Measurements from ENCODE around the gene TREML4.

TREML4 gene

DNA sequence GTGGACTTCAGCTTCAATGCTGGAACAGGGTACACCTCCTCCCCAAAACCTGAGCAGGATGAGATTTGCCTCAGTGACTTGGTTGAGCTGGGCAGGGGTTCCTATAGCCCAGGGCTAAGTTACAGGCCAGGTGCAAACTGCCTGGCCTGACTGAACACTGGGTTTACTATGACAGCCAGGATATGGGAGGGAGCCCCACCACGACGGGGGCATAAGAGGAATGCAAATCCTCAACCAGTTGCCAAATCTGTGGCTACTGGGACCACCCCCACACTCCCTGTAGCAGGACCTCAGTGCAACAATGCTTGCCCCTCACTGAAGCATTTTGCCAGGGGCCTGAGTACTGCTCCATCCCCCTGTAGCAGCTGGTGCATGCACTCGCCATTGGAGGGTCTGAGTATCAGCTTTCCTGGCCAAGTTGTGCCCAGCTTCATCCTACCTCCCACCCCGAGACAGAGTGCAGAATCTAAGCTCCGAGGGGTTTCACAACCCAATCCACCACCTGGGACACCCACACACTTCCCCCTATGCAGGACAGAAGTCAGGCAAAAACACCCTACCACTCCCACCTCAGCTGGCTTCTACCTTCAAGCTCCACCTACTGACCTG is 27.6 kb downstream of the TREML4 start:
- DNase-seq (ENCODE audit: low read depth) = no peak

DNA sequence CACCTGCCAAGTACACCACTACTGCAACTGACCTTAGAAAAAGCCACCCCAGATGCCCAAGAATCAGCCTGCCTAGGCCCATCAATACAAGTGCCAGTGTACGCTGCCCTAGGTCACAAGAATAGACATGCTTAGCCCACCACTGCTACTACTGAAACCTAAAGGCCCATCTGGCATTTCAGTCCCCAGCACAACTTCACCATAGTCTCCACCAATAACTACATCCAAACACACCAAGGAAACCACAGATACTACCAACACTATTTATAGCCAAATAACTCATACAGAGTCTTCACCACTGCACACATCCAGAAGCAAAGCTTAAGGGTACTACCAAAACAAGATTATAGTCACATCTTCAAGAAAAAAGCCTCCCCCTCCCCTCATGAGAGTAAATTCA is 28.2 kb downstream of the TREML4 start:
- DNase-seq (ENCODE audit: low read depth) = no peak

DNA sequence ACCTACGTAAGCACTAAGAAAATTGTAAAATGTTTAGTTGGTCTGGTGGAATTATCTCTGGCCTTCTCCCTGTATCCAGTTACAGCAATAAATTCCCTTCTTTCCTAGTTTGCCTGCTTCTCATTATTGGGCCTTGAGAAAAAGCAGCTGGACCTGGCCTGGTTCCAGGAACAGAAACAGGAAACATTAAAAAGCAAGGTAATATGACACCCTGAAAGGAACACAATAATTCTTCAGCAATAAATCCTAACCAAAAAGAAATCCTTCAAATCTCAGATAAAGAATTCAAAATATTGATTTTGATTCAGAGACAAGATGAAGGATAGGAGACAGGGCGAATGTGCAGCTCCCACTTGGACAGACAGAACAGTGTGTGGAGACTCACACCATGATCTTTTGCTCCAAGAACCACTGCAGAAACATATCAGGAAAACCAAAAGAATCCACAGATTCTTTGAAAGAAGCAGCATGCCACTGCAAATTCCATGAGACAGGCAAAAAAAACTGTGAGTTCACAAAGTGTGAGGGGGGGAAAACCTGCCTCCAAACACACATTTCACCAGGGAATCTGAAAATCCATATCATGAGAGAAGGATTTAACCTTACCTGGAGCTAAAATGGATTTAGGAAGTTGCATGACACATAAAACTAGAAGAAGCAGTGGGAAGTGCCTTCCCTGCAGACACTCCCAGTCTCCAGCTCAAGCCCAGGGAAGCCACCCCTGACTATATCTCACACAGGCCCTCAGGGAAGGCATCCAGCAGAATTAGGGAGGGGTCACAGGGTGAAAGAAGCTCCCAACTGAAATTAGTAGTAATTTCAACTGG is 29.4 kb downstream of the TREML4 start:
- DNase-seq (ENCODE audit: low read depth) = no peak

DNA sequence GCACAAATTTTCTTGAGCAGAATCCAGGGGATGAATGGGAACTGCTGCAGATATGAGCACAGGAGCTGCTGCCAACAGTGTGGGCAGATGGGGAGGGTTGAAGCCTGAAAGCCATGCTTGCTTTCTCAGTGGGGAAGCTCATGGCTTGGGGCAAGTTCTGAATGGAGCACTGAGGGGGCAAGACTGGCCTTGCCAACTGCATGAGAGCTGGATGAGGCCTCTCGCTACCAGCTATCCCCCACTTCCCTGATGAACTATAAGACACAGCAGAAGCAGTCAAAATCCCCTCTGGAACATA is 30.0 kb downstream of the TREML4 start:
- DNase-seq (ENCODE audit: low read depth) = no peak

DNA sequence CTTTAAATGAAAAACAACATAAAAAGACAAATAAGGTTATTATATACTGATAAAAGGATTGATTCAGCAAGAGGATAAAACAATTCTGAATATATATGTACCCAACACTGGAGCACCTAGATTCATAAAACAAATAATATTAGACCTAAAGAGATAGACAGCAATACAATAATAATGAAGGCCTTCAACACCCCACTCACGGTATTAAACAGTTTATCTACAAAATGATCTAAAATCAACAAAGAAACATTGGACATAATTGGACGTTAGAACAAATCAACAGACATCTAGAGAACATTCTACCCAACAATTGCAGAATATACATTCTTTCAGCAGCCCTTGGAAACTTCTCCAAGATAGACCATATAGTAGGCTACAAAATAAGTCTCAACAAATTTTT is 34.3 kb downstream of the TREML4 start:
- no peak for DNase-seq (ENCODE audit: low read depth)

DNA sequence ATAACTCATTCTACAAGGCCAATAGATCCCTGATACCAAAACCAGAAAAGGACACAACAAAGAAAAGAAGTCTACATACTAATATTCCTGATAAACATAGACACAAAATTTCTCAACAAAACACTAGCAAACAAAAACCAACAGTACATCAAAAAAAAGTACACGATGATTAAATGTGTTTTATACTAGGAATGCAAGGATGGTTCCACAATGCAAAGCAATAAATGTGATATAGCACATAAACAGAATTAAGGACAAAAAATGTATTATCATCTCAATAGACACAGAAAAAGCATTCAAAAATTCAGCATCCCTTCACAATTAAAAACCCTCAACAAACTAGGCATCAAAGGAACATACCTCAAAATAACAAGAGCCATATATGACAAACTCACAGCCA is 35.1 kb downstream of the TREML4 start:
- DNase-seq (ENCODE audit: low read depth) = no peak

DNA sequence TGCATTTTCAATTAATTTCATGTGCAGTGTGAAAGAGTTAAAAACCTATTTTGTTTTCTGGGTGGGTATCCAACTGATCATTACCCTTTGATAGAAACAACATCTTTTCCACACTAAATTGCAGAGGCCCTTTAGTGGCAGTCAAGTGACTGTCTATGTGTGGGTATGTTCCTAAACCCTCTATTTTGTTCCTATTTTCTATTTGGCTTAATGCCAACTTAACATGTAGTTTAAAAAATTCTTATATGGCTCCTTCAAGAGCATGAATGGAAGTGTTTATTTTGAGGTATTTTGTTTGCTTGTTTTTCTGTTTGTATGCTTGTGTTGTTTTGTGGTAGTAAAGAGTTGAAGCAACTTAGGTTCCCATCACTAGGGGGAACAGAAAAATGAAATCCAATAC is 38.4 kb downstream of the TREML4 start:
- no peak for DNase-seq (ENCODE audit: low read depth)

DNA sequence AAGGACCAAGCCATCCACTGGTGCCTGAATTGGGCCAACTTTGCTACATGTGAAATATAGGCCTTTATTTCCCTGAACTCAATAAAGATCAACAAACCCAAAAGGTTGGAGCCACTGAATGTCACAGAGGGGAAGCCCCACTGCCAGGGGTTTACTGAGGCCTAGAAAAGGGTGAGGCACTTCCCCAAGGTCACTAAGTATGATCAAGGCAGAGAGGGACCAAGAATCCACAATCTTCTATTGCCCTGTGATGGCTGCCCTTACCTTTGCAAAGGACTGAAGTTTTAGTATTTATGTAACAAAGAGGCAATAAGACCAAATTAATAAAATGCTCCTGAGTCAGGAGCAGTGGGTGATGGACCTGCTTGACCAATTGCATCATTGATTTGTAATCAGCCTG is 40.3 kb downstream of the TREML4 start:
- no peak for DNase-seq (ENCODE audit: low read depth)

DNA sequence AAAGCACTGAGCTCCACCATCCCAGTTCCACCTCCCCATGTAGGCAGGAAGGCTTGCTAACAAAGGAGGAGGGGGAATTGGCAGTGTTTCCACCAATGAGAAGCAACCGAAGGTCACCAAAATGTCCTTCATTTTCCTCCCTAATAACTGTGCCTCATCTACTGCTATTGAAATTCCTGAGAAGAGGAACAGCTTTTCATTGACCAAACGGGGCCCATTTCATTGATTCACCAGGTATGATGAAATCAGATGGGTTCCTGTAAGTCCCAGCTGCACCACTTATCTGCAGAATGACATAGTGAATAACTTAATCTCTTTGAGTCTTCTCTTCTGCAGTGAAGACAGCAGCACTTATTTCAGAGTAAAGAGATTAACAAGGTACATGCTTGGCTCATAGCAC is 41.0 kb downstream of the TREML4 start:
- DNase-seq (ENCODE audit: low read depth) = no peak

DNA sequence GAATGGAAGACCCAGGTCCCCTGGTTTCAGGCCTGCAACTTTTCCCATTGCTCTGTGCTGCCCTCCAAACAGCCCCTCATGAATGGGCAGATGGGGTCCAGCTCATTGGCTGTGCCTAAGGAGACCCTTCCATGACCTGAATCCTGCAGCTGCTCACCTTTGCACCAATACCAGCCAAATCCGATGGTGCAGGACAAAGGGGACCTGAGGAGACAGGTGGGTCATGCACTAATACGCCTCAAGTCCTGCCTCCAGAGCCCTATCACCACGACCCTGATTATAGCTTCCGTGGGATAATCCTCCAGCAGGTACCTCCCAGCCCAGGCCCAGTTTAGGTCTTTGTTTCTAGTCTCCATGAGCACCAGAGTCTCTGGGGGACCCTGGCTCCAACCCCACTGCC is 41.6 kb downstream of the TREML4 start:
- no peak for DNase-seq (ENCODE audit: low read depth)

DNA sequence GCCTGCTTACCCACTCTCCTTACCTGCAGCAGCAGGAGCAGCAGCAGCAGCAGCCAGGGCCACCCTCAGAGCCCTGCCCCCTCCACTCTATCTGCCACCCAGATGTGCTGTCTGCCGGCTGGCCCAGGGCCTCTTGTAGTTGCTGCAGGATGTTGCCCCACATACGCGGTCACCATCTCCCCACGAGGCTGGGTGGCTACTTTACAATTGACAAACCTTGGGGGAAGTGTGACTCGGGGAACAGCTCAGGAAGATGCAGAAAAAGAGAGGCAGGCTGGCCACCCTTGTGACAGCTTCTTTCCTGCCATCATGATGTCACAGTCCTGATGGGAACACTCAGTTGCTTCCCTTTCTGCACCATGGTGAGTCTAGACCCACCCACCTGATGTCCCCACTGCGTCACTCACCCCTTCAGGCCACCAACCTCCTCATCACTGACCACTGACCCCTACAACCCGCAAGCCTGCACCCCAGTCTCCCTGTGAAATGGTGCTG is 43.8 kb downstream of the TREML4 start:
- no peak for DNase-seq (ENCODE audit: low read depth)

DNA sequence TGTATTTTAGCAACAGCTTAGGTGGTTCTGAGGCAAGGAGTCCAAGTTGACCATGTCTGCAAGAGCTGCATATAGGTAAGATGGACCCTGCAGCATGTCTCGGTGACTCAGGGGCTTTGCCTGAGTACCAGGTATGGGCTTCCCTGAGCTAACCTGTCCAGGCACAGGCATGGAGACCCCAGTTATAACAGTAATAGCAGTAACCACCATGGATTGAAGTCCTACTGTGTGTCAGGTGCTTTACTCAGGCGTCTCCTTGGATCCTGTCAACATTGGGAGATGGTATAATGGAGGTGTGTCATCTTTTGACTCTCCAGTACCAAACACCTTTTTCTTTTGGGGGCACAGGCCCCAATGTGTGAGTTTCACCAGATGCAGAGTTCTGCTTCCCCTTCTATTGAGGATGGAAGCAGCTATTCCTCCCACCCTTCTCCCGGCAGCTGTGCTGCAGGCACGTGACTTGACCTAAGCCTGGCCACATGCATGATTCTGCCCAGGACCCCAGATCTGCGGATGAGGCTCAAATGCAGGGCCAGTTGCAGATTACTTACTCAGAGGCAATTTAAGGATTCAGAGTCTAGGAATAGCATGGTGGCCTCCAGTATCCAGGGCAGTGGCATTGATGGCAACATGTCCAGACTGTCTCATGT is 44.6 kb downstream of the TREML4 start:
- no peak for DNase-seq (ENCODE audit: low read depth)

DNA sequence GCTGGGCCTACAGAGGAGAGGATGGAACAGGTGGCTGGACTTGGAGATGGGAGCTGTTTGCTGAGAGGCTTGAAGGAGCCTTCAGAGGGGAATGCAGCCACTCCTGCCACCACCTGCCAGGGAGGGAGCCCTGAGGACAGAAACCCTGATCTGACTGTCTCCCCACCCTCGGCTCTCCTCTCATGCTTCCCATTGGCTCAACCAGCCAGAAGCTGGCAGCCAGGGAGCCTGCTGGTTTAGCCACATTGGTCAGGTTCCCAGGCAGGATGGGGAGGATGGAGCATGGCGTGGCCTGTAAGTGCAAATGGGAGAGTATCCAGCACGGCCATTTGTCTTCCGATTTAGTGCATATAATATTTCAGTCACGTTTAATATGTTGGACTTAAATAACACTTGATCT is 45.6 kb downstream of the TREML4 start:
- DNase-seq (ENCODE audit: low read depth) = no peak

DNA sequence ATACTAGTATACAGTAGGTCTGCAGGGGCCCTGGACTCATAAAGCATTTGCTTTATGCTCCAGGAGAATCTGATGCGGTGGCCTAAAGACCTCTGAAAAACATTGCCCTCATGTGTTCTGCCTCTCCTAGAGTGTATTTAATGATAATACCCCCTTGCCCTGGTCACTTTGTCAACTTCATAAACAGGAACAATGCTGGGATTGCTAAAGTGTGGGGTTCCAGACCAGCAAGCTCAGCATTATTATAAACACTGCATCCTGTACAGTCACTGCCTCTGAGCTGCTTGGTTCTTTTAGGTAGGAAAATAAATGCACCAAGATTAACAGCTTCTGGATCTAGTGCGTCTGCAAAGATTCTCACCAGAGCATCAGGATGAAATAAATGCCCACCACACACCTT is 46.1 kb downstream of the TREML4 start:
- no peak for DNase-seq (ENCODE audit: low read depth)

DNA sequence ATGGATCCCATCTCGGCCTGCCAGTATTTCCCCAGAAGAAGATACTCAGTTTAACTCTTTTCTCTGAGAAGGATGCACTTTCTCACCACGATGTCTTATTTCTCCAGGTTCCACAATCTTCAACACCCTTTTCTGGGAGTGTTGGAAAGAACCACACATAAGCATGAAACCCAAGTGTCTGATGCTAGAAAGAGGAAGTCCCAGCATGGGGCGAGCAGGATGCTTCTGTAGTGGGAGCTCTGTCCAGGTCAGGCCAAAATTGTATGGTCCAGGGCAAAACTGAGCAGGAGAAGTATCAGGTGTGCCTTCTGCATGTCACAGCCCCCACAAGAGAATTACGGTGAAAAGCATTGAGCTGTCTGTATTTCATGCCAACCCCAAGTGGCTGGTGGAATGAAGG is 47.3 kb downstream of the TREML4 start:
- no peak for DNase-seq (ENCODE audit: low read depth)

DNA sequence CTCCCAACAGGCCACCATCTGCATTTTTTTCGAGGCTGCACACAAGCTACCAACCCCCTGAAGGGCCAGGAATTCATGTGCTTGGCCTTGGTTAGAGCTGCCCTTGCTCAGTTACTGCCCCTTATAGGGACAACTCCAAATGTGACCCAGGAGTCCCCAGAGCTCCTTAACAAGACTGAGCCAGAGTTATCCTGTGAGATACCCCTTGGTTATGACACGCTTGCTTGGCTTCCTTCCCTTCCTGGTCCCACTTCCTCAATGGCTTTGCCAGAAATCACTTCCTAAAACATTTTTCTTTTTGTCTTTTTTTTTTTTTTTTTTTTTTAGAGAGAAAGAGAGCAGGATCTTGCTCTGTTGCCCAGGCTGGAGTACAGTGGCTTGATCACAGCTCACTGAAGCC is 49.5 kb downstream of the TREML4 start:
- no peak for DNase-seq (ENCODE audit: low read depth)

DNA sequence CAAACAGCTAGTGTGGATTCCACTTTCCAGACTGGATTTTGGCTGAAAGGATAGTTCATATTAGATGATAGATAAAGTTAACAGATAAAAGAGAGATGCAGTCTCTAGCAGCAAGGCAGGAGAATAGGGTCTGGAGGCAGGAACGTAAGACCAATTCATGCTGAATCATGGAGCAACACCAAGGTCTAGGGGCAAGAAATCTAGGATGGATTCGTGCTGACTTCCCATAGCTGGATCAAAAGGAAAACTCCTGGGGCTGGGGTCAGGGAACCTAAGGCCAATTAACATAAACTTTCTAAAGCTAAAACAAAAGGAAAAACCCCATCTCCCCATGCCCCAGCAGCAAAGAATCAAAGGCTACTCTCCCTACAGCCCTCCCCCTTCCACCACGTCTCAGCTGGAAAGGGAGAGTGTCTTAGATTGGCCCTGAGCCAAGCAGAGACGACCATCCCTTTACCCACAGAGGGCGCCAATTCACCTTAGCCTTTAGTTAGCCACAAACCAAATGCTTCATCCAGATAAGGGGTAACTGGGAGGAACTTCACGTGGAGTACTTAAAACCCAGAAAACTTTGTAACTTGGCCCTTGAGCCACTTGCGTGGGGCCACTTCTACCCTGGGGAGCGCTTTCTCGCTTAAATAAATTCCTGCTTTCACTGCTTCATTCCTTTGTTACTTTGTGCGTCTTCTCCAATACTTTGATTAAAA is 50.7 kb downstream of the TREML4 start:
- DNase-seq (ENCODE audit: low read depth) = peak; percentile 42

DNA sequence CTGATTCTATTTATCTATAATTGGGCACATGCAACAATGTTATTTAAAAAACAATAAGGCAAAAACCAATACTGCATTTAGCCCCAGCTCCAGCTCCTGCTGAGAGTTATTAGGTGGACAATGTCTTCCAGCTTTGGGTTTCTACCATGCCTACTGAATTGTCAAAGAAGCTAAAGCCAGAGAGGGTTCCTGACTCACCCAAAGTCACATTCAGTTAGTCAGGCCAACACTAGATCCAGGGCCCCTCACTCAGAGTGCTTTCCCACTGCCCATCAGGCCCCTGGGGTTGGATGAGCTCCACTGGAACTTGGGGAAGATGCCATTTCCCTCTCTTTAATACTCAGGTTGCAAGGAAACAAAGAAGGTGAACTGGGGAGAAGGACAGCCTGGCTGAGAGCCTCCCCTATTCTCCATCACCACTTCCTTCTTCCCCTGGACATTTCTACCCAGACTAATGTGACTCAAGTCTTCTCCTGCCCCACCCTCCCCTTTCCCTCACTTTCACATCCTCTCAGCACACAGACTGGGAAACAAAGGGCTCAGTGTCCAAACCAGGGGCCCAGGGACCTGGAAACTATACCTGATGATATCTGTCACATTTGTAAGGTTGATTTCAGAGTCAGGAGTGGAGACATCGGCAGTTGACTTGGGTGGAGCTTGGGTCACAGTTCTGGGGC is 52.4 kb downstream of the TREML4 start:
- DNase-seq (ENCODE audit: low read depth) = no peak

DNA sequence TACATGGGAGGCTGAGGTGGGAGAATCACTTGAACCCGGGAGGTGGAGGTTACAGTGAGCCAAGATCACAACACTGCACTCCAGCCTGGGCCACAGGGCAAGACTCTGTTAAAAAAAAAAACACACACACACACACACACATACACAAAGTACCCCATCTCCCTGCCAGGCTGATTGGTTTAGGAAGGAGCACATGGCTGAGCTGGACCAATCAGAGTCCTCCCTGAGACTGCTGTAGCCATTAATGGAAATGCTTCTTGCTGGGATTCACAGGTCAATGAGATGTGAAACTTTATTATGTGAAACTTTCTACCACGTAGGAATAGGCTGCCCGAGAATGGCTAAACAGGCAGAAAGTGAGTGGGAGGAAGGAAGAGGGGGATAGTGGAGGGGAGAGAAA is 55.5 kb downstream of the TREML4 start:
- no peak for DNase-seq (ENCODE audit: low read depth)

DNA sequence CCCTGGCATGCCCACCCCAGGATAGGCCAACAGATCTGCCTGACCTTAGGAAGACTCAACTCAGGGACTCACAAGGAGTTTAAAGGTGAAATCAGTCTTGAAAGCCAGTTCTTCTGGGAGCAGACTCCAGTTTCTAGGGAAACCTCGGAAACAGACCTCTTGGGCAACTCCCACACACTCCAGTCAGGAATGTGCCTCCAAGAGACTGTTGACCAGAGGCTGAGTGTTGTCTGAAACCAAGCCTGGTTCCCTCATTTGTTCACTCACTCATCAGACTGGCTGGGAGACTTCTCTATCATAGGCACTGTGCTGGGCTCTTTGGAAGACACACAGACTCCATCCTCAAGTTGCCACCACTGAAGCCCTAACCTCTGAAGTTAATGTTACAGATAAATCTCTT is 56.6 kb downstream of the TREML4 start:
- no peak for DNase-seq (ENCODE audit: low read depth)

DNA sequence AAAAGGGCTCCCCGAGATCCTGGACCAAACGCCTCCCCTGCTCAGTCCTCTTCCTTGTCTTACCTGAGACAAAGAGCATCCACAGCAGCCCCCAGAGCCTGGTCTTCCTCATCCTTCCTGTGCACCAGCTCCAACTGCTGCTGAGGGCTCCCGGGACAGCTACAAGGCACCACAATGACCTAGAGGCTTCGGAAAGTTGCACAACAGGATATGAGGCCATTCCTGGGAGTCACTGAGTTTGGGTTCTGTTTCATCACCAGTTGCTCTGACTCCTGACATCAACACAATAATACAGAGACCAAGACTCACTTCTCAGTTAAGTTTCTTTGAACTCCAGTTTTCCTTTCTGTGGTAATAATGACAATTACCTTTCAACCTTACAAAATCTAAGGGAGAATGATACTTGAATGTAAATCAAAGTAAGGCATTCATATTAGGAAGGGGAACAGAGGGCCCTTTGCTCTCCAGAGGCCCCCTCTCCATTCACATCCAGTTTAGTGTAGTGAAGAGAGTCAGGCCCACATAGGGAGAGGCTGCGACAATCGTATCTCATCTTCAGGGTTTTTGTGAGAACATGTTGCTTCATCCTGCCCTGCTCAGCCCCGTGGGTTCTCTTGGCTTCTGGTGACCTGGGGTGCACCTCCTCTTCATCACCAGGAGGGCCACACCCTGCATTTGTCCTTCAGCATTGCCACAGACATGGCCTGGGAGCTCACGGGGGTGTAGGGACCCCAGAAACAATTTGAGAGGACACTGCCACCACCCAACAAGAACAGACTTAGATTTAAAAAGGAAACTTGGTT is 58.6 kb downstream of the TREML4 start, which contains the start of gene TREM1:
TREM1 (minus strand) TSS at position 139 of the 803 bp plus-strand sequence; CDS start at position 112, 27 bp downstream.
- DNase-seq (ENCODE audit: low read depth) = no peak
